Pancreas (tissue), 10 donors: Measurements from ENCODE around the gene UVRAG. TPM values are rescaled to one million over a fixed set of nuclear protein-coding genes. Genes with fewer than 3 reads are reported as not detected.

Experiments used
- ATAC-seq, 4 donors: fragments of 200-7000 bp; cut with Tn5 transposase; one replicate each; pipeline versions ENCODE4 v1.8.0 to v1.9.1; 2020; ENCODE audit warnings: mild to moderate bottlenecking in 4 of 4, moderate library complexity in 4 of 4
- DNase-seq, 6 donors: peaks; one replicate each; pipeline ENCODE4 v3.0.0-alpha.2; 2020
- FAIRE-seq: peaks from 2 replicates; lab custom pipeline; 2012; peaks lifted over from hg19 to GRCh38; lab: Jason Lieb, UNC
- H3K27ac ChIP-seq, 4 donors: fragments of 200-600 bp; sonication (generic); 1 replicate in 3 of 4; 2 replicates in 1 of 4; pipeline versions ENCODE4 v1.5.0 to v1.8.0; 2020
- H3K27me3 ChIP-seq, 4 donors: fragments of 200-600 bp; one replicate each; pipeline ENCODE4 v1.8.0; 2021
- H3K36me3 ChIP-seq, 3 donors: fragments of 200-600 bp; sonication (generic) in 1 of 3; one replicate each; pipeline versions ENCODE4 v1.5.0 to v1.8.0; 2020 to 2021
- H3K4me1 ChIP-seq, 3 donors: fragments of 200-600 bp; one replicate each; pipeline ENCODE4 v1.8.0; 2021
- H3K4me3 ChIP-seq, 4 donors: fragments of 200-600 bp; sonication (generic) in 2 of 4; one replicate each; pipeline versions ENCODE4 v1.5.0 to v1.8.0; 2020 to 2021
- H3K9me3 ChIP-seq, 4 donors: fragments of 200-600 bp; one replicate each; pipeline ENCODE4 v1.8.0; 2021
- CTCF ChIP-seq, 4 donors: fragments of 200-600 bp; sonication (generic) in 3 of 4; IDR thresholded peaks; one replicate each; pipeline versions ENCODE4 v1.5.0 to v1.8.0; 2021; ENCODE audit warnings: antibody characterized with exemption in 4 of 4
- WGBS, 2 donors: extraction: QIAGEN DNeasy Blood & Tissue Kit; methylation state at CpG; one replicate each; pipeline ENCODE4 v1.1.7; 2013; 5-methylcytosine and 5-hydroxymethylcytosine counted together
- intact Hi-C, 3 donors: fragments of 100-400 bp; cut with DNase I; formaldehyde crosslinking; loops; one replicate each; pipeline versions ENCODE4 v1.11.1 to v1.14.2; 2022
- polyA plus RNA-seq, 2 donors: library from polyadenylated mRNA; stranded (reverse); fragments of 200-250 nt; gene quantifications; one replicate each; pipeline ENCODE4 v1.2.3, GENCODE V29; 2013
- total RNA-seq, 6 donors: library from RNA; stranded (reverse); fragmentation: NEBNext Ultra II Directional in 4 of 6; extraction: Animal tissue kit (Norgen Biotek cat#: 25700) in 4 of 6; gene quantifications; one replicate each; pipeline versions ENCODE4 v1.2.1 to v1.2.4, GENCODE V29; 2021 to 2023
- donor health status: healthy with polysubstance abuse.
- donor health status: DM: no; HTN: no; CAD: no; lungs with moderate emphysema.
- donor health status: DM: no; HTN: no; CAD: no.
- donor health status: control.
- donor health status: control.
- donor health status: Bipolar disorder and iron deficiency.
- donor health status: DM: yes; HTN: yes; CAD: no.
- donor health status: DM: no; HTN: no; CAD: no.
- donor health status: DM: no; HTN: no; CAD: no.
- donor health status: DM: yes; HTN: yes; CAD: no.

The UVRAG gene
- total and polyA plus RNA-seq, 8 donors, result 3.3 to 17.2 (median 7.6) TPM

GRCh38 chr11:75783416-75784084 lies 31.5 kb upstream of the UVRAG start:
- H3K27ac ChIP-seq, result no peak overlapping the region
- no peaks in the 10 kb centered on the region for H3K9me3 ChIP-seq
- H3K27me3 ChIP-seq, result no peaks in the 10 kb centered on the region
- no peak overlapping the region for H3K4me3 ChIP-seq
- no peak for ATAC-seq
- H3K36me3 ChIP-seq, result no peaks in the 10 kb centered on the region
- 86 to 87% methylated on average over 4 of the region's 4 CpGs for WGBS, 2 donors
- peaks cover 0 to 3% (median 0%) of the 10 kb centered on the region in 3 donors for H3K4me1 ChIP-seq
- FAIRE-seq, result no peak
- intact Hi-C loops, result no loop called here
- DNase-seq, result peak in 1 of 6 donors; percentile 11
- no peak for TF ChIP-seq CTCF (IDR thresholded peaks at IDR 0.05)

- no peak for FAIRE-seq
- no peak for TF ChIP-seq CTCF (IDR thresholded peaks at IDR 0.05)
- no peaks in the 10 kb centered on the region for H3K27me3 ChIP-seq
- intact Hi-C loops, result no loop called here
- 61 to 66% methylated on average over 2 of the region's 2 CpGs for WGBS, 2 donors
- H3K36me3 ChIP-seq, result no peaks in the 10 kb centered on the region
- ATAC-seq, result peak in 1 of 4 donors; percentile 46
- H3K4me1 ChIP-seq, result peaks cover 0 to 3% (median 0%) of the 10 kb centered on the region in 3 donors
- H3K9me3 ChIP-seq, result no peaks in the 10 kb centered on the region
- DNase-seq, result no peak
- no peak overlapping the region for H3K4me3 ChIP-seq
- H3K27ac ChIP-seq, result no peak overlapping the region
Measured at GRCh38 chr11:75784085-75784478, 30.9 kb upstream of the UVRAG start.

- intact Hi-C loops, result no loop called here
- no peak overlapping the region for H3K27ac ChIP-seq
- H3K27me3 ChIP-seq, result no peaks in the 10 kb centered on the region
- H3K4me1 ChIP-seq, result peaks cover 0 to 3% (median 0%) of the 10 kb centered on the region in 3 donors
- 93 to 100% methylated on average over 1 of the region's 1 CpG for WGBS, 2 donors
- no peaks in the 10 kb centered on the region for H3K9me3 ChIP-seq
- ATAC-seq (no peak), DNase-seq (peak in 1 of 6 donors; percentile 12), FAIRE-seq (no peak)
- no peak overlapping the region for H3K4me3 ChIP-seq
- TF ChIP-seq CTCF (IDR thresholded peaks at IDR 0.05), result no peak
- no peaks in the 10 kb centered on the region for H3K36me3 ChIP-seq
Measured at GRCh38 chr11:75784506-75784905, 30.5 kb upstream of the UVRAG start.

- H3K4me3 ChIP-seq, result no peak overlapping the region
- WGBS, 2 donors, result 74 to 87% methylated on average over 4 of the region's 4 CpGs
- no peak overlapping the region for H3K27ac ChIP-seq
- FAIRE-seq (no peak), ATAC-seq (no peak), DNase-seq (no peak)
- H3K4me1 ChIP-seq, result peaks cover 0 to 3% (median 0%) of the 10 kb centered on the region in 3 donors
- no peaks in the 10 kb centered on the region for H3K36me3 ChIP-seq
- no peaks in the 10 kb centered on the region for H3K27me3 ChIP-seq
- TF ChIP-seq CTCF (IDR thresholded peaks at IDR 0.05), result no peak
- intact Hi-C loops, result no loop called here
- H3K9me3 ChIP-seq, result no peaks in the 10 kb centered on the region
Measured at GRCh38 chr11:75785187-75785586, 29.8 kb upstream of the UVRAG start.

GRCh38 chr11:75786101-75786736 lies 28.8 kb upstream of the UVRAG start:
- Histone ChIP-seq H3K36me3 (no peaks in the 10 kb centered on the region), H3K27ac (no peak overlapping the region), H3K27me3 (no peaks in the 10 kb centered on the region), H3K4me3 (no peak overlapping the region), H3K4me1 (peaks cover 0 to 3% (median 0%) of the 10 kb centered on the region in 3 donors), H3K9me3 (no peaks in the 10 kb centered on the region)
- no peak for TF ChIP-seq CTCF (IDR thresholded peaks at IDR 0.05)
- intact Hi-C loops, result no loop called here
- 27 to 29% methylated on average over 8 of the region's 8 CpGs for WGBS, 2 donors
- ATAC-seq (peak; percentile 85 to 97 (median 92)), FAIRE-seq (no peak), DNase-seq (peak in 5 of 6 donors; percentile 58 to 67 (median 62))
